AG04449 (cell line): ENCODE results near the gene WASF2.
"Not testable (repeated sequence)": the region's sequence is repeated elsewhere in the genome, so short reads cannot be mapped to it uniquely, and the experiment has no call there.

Experiments used
- CTCF ChIA-PET: fragments of 350-600 bp; formaldehyde crosslinking; extraction: SDS; loops from one replicate; lab custom pipeline; 2021; ENCODE audit warnings: antibody characterized with exemption; lab: Yijun Ruan, JAX
- POLR2A ChIA-PET: fragments of 400-600, 350-600 bp; formaldehyde crosslinking; extraction: SDS; loops from one replicate; lab custom pipeline; 2020; ENCODE audit warnings: antibody characterized with exemption, inconsistent platforms; lab: Yijun Ruan, JAX
- DNase-seq: peaks from one replicate; pipeline ENCODE4 v3.0.0-alpha.2; 2010; ENCODE audit warnings: low read depth, low spot score
- H3K4me3 ChIP-seq: 2 replicates; pipeline ENCODE4 v1.5.1; 2011; ENCODE audit warnings: low read depth, mild to moderate bottlenecking, control low read depth, low read length
- CTCF ChIP-seq: IDR thresholded peaks from one replicate; pipeline ENCODE4 v1.5.1; 2011; ENCODE audit warnings: mild to moderate bottlenecking, moderate library complexity, low read length, control low read depth, inconsistent platforms; ENCODE audit not compliant: insufficient read depth; ENCODE audit errors: missing control alignments

The WASF2 gene

DNA sequence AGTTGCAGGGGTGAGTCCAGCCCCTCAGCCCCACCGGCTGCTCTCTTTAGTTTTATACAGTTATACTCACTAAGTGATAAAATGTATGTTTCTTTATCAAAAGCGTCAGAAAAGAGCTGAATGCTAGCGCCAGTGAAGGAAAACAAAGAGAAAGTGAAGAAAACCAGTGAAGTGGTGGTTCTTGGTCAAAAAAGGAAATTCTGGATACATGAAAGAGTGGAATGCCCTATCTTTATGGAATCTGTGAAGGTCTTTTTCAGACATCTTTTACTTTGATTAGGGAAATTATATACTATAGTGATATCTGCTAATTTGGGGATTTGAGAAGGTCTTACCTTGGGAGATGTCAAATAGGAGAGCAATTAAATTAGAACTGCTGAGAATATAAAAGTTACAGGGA lies 56.3 kb downstream of the WASF2 start:
- no peak overlapping the region for H3K4me3 ChIP-seq
- ChIA-PET POLR2A (no interaction called here), CTCF (interaction anchor here (1.4 to 2.4 kb wide), 2 partner anchors 17 to 123 kb away, joined by 3 to 10 read pairs; no protein-coding TSS in a partner anchor)
- TF ChIP-seq CTCF: no peak
- DNase-seq: no peak

- H3K4me3 ChIP-seq, DNase-seq, POLR2A ChIA-PET: not testable (repeated sequence)
- CTCF ChIA-PET: interaction anchor here (2.4 kb wide), 1 partner anchor 16 kb away, joined by 10 read pairs; no protein-coding TSS in a partner anchor
These were observed 57.2 kb downstream of the WASF2 start for GRCh38 chr1:27432725-27433124.

GRCh38 chr1:27431601-27431940 lies 58.4 kb downstream of the WASF2 start:
- TF ChIP-seq CTCF: no peak
- ChIA-PET POLR2A (no interaction called here), CTCF (no interaction called here)
- no peak for DNase-seq
- H3K4me3 ChIP-seq: no peak overlapping the region

DNA sequence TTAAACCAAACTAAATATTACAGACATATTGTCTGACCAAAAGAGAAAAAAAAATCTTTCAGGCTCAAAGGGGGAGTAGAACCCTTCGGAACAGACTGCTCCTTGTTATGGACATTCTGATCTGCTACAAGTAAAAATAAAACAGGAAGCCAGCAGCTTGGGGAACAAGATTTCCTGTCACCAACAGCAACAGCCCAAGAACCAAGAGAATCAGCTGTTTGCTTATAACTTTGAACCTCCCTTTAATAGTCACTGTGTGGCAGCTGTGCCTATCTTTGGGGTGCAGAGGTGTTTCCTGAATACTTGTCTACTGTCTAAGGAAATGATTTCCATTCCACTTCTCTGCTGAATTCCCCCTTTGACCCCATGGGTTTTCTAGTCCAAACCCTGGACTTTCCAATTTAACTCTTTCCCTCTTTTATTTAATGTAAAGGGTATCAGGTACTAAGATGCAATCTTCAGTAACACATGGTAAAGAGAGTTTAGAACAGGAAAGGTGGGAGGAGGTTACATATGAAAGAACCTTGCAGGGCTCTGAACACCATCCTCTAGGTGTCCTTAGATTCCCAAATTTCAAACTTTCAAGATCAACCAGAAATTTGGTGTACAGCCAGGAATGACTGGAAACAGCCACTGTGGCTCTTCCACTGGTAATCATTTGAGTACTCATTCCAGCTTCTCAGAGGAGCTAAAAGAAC lies 58.9 kb downstream of the WASF2 start:
- ChIA-PET CTCF (interaction anchor here (1.6 to 2.2 kb wide), 2 partner anchors 10 to 175 kb away, joined by 3 to 8 read pairs; no protein-coding TSS in a partner anchor), POLR2A (no interaction called here)
- no peak overlapping the region for H3K4me3 ChIP-seq
- DNase-seq: no peak
- no peak for TF ChIP-seq CTCF

DNA sequence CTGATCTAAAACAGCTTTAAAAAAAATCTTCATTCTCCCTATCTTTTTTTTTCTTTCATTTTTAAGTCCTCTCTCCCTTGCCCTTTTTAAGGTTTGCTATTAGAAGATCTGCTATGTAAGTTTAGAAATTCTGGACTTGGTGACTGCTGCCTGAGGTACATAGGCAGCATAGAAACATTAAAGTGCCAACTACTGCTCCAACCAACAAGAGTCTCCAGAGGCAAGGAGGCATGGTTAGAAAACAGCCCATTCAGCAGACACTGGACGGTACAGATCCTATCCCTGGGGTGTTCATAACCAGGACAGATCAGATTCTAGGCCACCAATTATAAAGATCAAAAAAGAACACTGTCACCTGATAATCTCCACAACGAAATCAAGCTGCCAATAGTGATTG lies 60.9 kb downstream of the WASF2 start:
- H3K4me3 ChIP-seq: no peak overlapping the region
- DNase-seq: no peak
- POLR2A ChIA-PET: interaction anchor here (0.5 kb wide), 1 partner anchor 13 kb away, joined by 3 read pairs; no protein-coding TSS in a partner anchor
- CTCF ChIA-PET: interaction anchor here (0.7 to 3.2 kb wide), 8 partner anchors 10 to 219 kb away, joined by 3 to 12 read pairs (median 6); no protein-coding TSS in a partner anchor
- TF ChIP-seq CTCF: no peak

GRCh38 chr1:27428316-27429028 lies 61.5 kb downstream of the WASF2 start:
- H3K4me3 ChIP-seq: no peak overlapping the region
- ChIA-PET POLR2A (interaction anchor here (0.5 kb wide), 1 partner anchor 13 kb away, joined by 3 read pairs; no protein-coding TSS in a partner anchor), CTCF (interaction anchor here (0.7 to 3.2 kb wide), 8 partner anchors 10 to 219 kb away, joined by 3 to 12 read pairs (median 6); no protein-coding TSS in a partner anchor)
- TF ChIP-seq CTCF: no peak
- DNase-seq: no peak
